Activated CD8-positive, alpha-beta T cell treated with anti-CD3 and anti-CD28 coated beads, Interleukin-2, amount 10 ng/mL, durations not matched to agents 7 days and 5 days (primary cell): ENCODE measurements around the gene BMP5. TPM values are rescaled to one million over a fixed set of nuclear protein-coding genes. Genes with fewer than 3 reads are reported as not detected.
"Not testable (repeated sequence)": the region's sequence is repeated elsewhere in the genome, so short reads cannot be mapped to it uniquely, and the experiment has no call there.

ENCODE experiments used
- ATAC-seq: fragments of 150-1000 bp; cut with Tn5 transposase; one replicate; pipeline ENCODE4 v1.10.0; 2021; ENCODE audit warnings: moderate library complexity
- CTCF ChIA-PET: fragments of 350-600 bp; sonication (Branson Sonifier 250); formaldehyde crosslinking; loops from one replicate; lab custom pipeline; 2021; ENCODE audit warnings: antibody characterized with exemption; lab: Charles Lee
- POLR2A ChIA-PET: fragments of 350-600 bp; sonication (Branson Sonifier 250); formaldehyde crosslinking; loops from one replicate; lab custom pipeline; 2021; ENCODE audit warnings: antibody characterized with exemption; lab: Charles Lee
- DNase-seq: peaks from one replicate; pipeline ENCODE4 v3.0.0-alpha.2; 2020
- H3K27ac Mint-ChIP-seq: one replicate; pipeline ENCODE4 v1.8.0; 2021; ENCODE audit warnings: mild to moderate bottlenecking, mixed read lengths
- H3K27me3 Mint-ChIP-seq: one replicate; pipeline ENCODE4 v1.8.0; 2021; ENCODE audit warnings: low read depth, mixed read lengths
- H3K36me3 Mint-ChIP-seq: one replicate; pipeline ENCODE4 v1.8.0; 2021; ENCODE audit warnings: low read depth, mixed read lengths
- H3K4me1 Mint-ChIP-seq: one replicate; pipeline ENCODE4 v1.8.0; 2021; ENCODE audit warnings: low read depth, mixed read lengths
- H3K4me3 Mint-ChIP-seq: one replicate; pipeline ENCODE4 v1.8.0; 2021; ENCODE audit warnings: mild to moderate bottlenecking, mixed read lengths
- H3K9me3 Mint-ChIP-seq: one replicate; pipeline ENCODE4 v1.8.0; 2022; ENCODE audit warnings: mixed read lengths; ENCODE audit not compliant: insufficient read depth
- total RNA-seq, 2 experiments: library from RNA; stranded (reverse); gene quantifications; one replicate each; pipeline ENCODE4 v1.2.3, GENCODE V29; 2021

The BMP5 gene
- total RNA-seq: not detected

GRCh38 chr6:55875400-55875799 lies at the start of gene BMP5:
TSS of gene BMP5 (minus strand) at chr6:55875590. CDS start at chr6:55874865, 725 bp downstream.
- ChIA-PET POLR2A (no interaction called here), CTCF (no interaction called here)
- Mint-ChIP-seq H3K27me3 (no peaks in the 10 kb centered on the region), H3K9me3 (no peaks in the 10 kb centered on the region), H3K4me3 (no peak within 1 kb of the TSS), H3K27ac (no peak within 1 kb of the TSS), H3K4me1 (no peaks in the 10 kb centered on the region), H3K36me3 (no peaks in the 10 kb centered on the region)
- DNase-seq (no peak), ATAC-seq (no peak)

GRCh38 chr6:55922406-55922805 lies 47.0 kb upstream of the BMP5 start:
- Mint-ChIP-seq H3K36me3 (no peaks in the 10 kb centered on the region), H3K27me3 (no peaks in the 10 kb centered on the region), H3K4me3 (no peak overlapping the region), H3K9me3 (no peaks in the 10 kb centered on the region), H3K27ac (no peak overlapping the region), H3K4me1 (no peaks in the 10 kb centered on the region)
- ChIA-PET POLR2A (no interaction called here), CTCF (no interaction called here)
- DNase-seq (no peak), ATAC-seq (no peak)

GRCh38 chr6:55919716-55920308 lies 44.4 kb upstream of the BMP5 start:
- CTCF ChIA-PET: no interaction called here
- ATAC-seq: no peak
- Mint-ChIP-seq H3K4me3 (no peak overlapping the region), H3K9me3 (no peaks in the 10 kb centered on the region), H3K36me3 (no peaks in the 10 kb centered on the region), H3K27me3 (no peaks in the 10 kb centered on the region), H3K27ac (no peak overlapping the region), H3K4me1 (no peaks in the 10 kb centered on the region)
- no peak for DNase-seq
- POLR2A ChIA-PET: no interaction called here

- Mint-ChIP-seq H3K9me3 (no peaks in the 10 kb centered on the region), H3K27me3 (no peaks in the 10 kb centered on the region), H3K36me3 (no peaks in the 10 kb centered on the region), H3K4me1 (no peaks in the 10 kb centered on the region), H3K27ac (no peak overlapping the region), H3K4me3 (no peak overlapping the region)
- no peak for DNase-seq
- no peak for ATAC-seq
- POLR2A ChIA-PET: no interaction called here
- CTCF ChIA-PET: no interaction called here
Measured at GRCh38 chr6:55918639-55919038, 43.2 kb upstream of the BMP5 start.

GRCh38 chr6:55917751-55918415 lies 42.5 kb upstream of the BMP5 start:
- POLR2A ChIA-PET: no interaction called here
- Mint-ChIP-seq H3K27ac (no peak overlapping the region), H3K9me3 (no peaks in the 10 kb centered on the region), H3K27me3 (no peaks in the 10 kb centered on the region), H3K4me3 (no peak overlapping the region), H3K36me3 (no peaks in the 10 kb centered on the region), H3K4me1 (no peaks in the 10 kb centered on the region)
- DNase-seq: no peak
- ATAC-seq: no peak
- CTCF ChIA-PET: no interaction called here

- no peaks in the 10 kb centered on the region for H3K27me3 Mint-ChIP-seq
- H3K36me3 Mint-ChIP-seq: no peaks in the 10 kb centered on the region
- CTCF ChIA-PET: no interaction called here
- no peaks in the 10 kb centered on the region for H3K4me1 Mint-ChIP-seq
- ATAC-seq (no peak), DNase-seq (no peak)
- no peak overlapping the region for H3K27ac Mint-ChIP-seq
- POLR2A ChIA-PET: no interaction called here
- no peaks in the 10 kb centered on the region for H3K9me3 Mint-ChIP-seq
- H3K4me3 Mint-ChIP-seq: no peak overlapping the region
Measured at GRCh38 chr6:55916188-55916587, 40.8 kb upstream of the BMP5 start.

GRCh38 chr6:55913228-55914195 lies 38.1 kb upstream of the BMP5 start:
- Mint-ChIP-seq H3K27ac (no peak overlapping the region), H3K9me3 (no peaks in the 10 kb centered on the region), H3K27me3 (no peaks in the 10 kb centered on the region), H3K4me3 (no peak overlapping the region), H3K4me1 (no peaks in the 10 kb centered on the region), H3K36me3 (no peaks in the 10 kb centered on the region)
- DNase-seq: no peak
- POLR2A ChIA-PET: no interaction called here
- ATAC-seq: no peak
- CTCF ChIA-PET: no interaction called here

GRCh38 chr6:55910466-55910865 lies 35.1 kb upstream of the BMP5 start:
- H3K36me3 Mint-ChIP-seq, H3K27me3 Mint-ChIP-seq, ATAC-seq, DNase-seq, POLR2A ChIA-PET, CTCF ChIA-PET, H3K4me3 Mint-ChIP-seq, H3K9me3 Mint-ChIP-seq, H3K4me1 Mint-ChIP-seq, H3K27ac Mint-ChIP-seq: not testable (repeated sequence)

- CTCF ChIA-PET, H3K9me3 Mint-ChIP-seq, POLR2A ChIA-PET, DNase-seq, H3K27me3 Mint-ChIP-seq, H3K4me1 Mint-ChIP-seq, H3K4me3 Mint-ChIP-seq, H3K27ac Mint-ChIP-seq, H3K36me3 Mint-ChIP-seq, ATAC-seq: not testable (repeated sequence)
Measured at GRCh38 chr6:55909911-55910310, 34.5 kb upstream of the BMP5 start.

- DNase-seq (no peak), ATAC-seq (no peak)
- H3K4me3 Mint-ChIP-seq: no peak overlapping the region
- ChIA-PET CTCF (no interaction called here), POLR2A (no interaction called here)
- no peaks in the 10 kb centered on the region for H3K36me3 Mint-ChIP-seq
- no peaks in the 10 kb centered on the region for H3K9me3 Mint-ChIP-seq
- H3K27ac Mint-ChIP-seq: no peak overlapping the region
- H3K27me3 Mint-ChIP-seq: no peaks in the 10 kb centered on the region
- H3K4me1 Mint-ChIP-seq: no peaks in the 10 kb centered on the region
Measured at GRCh38 chr6:55902796-55903195, 27.4 kb upstream of the BMP5 start.

GRCh38 chr6:55901765-55902270 lies 26.4 kb upstream of the BMP5 start:
- no peak for ATAC-seq
- H3K36me3 Mint-ChIP-seq: no peaks in the 10 kb centered on the region
- ChIA-PET CTCF (no interaction called here), POLR2A (no interaction called here)
- no peak for DNase-seq
- no peak overlapping the region for H3K4me3 Mint-ChIP-seq
- H3K27ac Mint-ChIP-seq: no peak overlapping the region
- H3K4me1 Mint-ChIP-seq: no peaks in the 10 kb centered on the region
- no peaks in the 10 kb centered on the region for H3K9me3 Mint-ChIP-seq
- no peaks in the 10 kb centered on the region for H3K27me3 Mint-ChIP-seq

GRCh38 chr6:55898342-55898741 lies 23.0 kb upstream of the BMP5 start:
- POLR2A ChIA-PET: no interaction called here
- H3K9me3 Mint-ChIP-seq: no peaks in the 10 kb centered on the region
- H3K4me1 Mint-ChIP-seq: no peaks in the 10 kb centered on the region
- no peaks in the 10 kb centered on the region for H3K36me3 Mint-ChIP-seq
- no peak overlapping the region for H3K4me3 Mint-ChIP-seq
- CTCF ChIA-PET: no interaction called here
- DNase-seq (no peak), ATAC-seq (no peak)
- no peaks in the 10 kb centered on the region for H3K27me3 Mint-ChIP-seq
- no peak overlapping the region for H3K27ac Mint-ChIP-seq
